Measurements from ENCODE around the gene RGS9BP.
"Not testable (repeated sequence)": the region's sequence is repeated elsewhere in the genome, so short reads cannot be mapped to it uniquely, and the experiment has no call there.

The RGS9BP gene

DNA sequence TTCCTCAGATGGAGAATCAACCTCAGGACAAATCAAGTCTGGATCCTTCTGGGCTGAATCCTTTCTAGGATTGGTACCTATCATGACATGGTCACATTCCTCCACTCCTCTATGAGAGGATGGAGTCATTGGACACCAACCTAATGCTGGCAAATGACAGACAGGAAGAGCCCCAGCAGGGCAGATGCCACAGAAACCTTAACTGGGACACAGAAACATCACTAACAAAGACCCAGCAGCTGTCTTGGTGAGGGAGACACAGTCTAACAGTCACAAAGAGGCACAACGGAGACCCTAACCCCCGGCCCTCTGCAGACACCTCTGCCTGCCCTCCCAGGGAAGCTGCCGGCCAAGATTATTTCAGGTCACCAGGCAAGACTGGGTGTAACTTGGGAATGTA is 2.8 kb upstream of the RGS9BP start:
- no peak for DNase-seq

DNA sequence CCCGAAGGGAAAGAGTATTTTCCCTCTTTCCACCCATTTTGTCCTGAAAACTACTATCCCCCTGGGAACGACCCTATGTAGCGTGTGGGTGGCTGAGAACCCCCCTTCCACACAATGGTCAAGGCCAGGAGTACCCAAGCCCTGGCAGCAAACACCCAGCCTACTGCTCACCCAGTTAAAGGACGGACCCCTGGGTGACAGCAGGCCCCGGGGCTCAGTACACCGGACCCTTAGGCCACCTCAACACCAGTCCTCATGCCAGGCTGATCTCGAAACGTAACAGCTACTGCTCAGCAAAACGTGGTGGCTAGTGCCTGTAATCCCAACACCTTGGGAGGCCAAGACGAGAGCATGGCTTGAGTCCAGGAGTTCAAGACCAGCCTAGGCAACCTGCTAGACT is 2.1 kb upstream of the RGS9BP start:
- no peak for DNase-seq

DNA sequence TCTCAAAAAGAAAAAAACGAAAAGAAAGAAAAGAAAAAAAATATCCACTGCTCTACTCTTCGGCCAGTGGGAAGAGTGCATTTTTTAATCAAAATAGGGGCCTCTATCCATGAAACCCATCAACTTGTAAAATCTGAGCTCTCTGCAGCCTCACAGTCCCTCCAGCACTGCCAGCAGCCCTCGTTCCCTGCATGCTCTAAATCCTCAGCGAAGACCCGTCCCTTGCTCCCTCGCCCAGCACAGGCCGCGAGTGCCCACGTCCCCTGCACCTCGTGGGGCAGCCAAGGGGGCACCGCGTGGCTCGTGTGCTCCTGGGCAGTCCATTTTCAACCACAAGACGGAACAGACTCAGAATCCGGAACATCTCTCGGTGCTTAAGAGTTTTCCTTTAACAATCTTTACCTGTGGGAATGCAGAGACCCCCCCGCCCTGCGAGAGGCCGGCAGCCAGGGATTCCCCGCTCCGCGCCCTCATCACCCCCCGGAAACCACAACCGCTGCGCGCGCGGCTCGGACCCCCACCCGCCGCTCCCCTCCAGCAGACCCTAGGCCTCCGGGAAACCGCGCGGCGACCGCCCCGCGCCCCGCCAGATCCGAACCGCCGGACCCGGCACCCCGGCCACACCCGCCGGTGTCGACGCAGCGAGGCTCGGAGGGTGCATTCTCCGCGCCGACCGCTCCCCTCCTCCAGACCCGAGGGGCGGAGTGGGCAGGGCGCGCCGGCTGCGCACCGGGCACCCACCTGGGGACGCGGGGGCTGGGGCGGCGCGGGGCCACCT is 1.3 kb upstream of the RGS9BP start:
- DNase-seq: no peak

DNA sequence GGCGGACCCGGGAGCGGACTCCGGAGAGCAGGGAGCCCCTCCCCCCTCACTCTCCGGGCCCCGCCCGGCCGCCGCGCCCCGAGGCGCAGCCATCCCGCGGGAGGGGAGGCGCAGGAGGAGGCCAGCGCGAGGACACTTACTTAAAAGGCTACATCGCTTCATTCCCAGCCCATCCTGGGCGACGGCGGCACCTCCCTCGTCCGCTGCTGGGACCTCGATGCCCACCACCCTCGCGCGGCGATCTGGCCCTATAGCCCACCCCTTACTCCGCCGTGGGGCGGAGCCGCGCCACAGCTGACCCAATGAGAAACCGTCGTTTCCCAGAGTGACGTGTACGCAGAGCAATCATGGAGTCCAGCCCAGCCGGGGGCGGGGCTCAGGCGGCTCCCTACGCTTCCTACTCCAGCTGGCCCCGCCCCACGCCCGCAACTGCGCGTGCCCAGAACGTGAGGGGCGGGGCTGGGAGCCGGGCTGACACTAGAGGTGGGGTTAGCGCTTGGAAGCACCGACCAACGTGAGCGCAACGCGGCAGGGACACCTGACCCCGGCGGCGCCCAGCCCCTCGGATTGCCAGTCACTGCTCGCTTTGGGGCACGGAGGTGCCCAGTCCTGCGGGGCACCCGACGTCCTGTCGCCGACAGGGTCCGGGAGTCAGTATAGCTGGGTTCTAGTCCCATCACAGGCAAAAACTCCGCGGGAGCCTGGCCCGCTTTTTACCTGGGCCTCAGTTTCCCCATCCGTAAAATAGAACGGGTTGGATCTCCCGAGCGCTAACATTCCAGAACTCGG is 523 bp upstream of the RGS9BP start, which contains the start of gene ANKRD27:
Gene ANKRD27, minus strand, starts transcription at position 250 of the 789 bp plus-strand sequence. CDS start 16,165 bp downstream, outside the sequence.
- DNase-seq: peak; percentile 99

DNA sequence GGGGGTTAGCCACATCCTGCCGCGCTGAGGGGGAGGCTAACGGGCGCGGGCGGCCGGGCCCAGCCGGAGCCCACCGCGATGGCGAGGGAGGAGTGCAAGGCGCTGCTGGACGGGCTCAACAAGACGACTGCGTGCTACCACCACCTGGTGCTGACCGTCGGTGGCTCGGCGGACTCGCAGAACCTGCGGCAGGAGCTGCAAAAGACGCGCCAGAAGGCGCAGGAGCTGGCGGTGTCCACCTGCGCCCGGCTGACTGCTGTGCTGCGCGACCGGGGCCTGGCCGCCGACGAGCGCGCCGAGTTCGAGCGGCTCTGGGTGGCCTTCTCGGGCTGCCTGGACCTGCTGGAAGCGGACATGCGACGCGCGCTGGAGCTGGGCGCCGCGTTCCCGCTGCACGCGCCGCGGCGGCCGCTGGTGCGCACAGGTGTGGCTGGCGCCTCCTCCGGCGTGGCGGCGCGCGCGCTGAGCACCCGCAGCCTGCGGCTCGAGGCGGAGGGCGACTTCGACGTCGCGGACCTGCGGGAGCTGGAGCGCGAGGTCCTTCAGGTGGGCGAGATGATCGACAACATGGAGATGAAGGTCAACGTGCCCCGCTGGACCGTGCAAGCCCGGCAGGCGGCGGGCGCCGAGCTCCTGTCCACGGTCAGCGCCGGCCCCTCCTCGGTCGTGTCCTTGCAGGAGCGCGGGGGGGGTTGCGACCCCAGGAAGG is 692 bp downstream of the RGS9BP start:
- peak; percentile 30 for DNase-seq

DNA sequence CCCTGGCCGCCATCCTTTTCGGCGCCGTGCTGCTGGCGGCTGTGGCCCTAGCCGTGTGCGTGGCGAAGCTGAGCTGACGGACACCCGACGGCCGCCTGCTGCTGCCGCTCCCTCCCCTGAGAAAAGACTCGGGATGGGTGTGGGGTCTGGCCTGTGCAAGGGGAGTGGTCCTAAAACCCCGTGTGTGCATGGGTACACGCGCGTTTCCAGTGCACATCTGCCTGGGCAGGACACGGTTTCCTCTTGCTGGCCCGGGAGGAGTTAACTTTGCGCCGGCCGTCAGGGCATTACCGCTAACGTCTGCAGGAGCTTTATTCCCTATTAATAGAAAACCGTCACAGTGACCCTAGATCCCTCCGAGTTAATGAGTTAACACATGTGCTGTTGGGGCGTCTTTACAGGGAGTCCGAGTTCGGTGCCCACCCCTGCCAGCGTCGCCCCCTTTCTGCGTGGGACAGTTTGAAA is 1.3 kb downstream of the RGS9BP start:
- no peak for DNase-seq

DNA sequence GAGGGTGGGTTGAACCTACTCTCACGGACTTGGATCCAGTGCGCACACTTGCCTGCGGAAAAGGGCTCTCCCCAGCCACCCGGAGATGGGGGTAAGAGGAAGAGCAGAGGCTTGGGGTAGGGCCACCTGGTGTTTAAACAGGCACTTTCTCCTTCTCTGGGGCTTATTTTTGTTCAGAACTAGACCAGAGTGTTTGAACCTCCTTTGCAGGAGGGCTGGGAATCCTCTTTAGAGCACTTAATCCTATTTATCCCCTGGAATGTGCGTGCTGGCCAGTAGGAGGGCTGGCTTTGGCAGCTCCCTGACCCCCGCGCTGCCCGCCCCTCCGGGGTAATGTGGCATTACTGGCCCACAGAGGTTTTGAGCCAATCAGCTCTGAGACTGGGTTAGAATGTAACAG is 2.0 kb downstream of the RGS9BP start:
- DNase-seq: no peak

DNA sequence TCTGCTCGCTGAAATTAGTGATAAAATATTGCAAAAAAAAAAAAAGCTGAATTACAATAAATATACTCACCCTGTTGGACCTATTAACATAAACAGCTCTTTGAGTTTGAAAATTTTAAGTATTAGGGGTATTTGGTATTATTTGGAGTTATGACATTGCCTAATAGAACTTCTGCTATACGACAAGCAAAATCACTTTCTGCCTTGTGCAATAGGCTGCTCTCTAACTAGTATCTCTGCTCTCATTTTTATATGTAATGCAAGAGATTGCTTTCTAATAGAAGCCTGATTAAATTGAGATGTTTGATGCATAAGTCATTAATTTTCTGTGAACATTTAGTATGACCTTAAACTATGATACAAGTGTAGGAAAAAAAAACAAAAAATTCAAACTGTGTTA is 5.3 kb downstream of the RGS9BP start:
- DNase-seq: no peak

DNA sequence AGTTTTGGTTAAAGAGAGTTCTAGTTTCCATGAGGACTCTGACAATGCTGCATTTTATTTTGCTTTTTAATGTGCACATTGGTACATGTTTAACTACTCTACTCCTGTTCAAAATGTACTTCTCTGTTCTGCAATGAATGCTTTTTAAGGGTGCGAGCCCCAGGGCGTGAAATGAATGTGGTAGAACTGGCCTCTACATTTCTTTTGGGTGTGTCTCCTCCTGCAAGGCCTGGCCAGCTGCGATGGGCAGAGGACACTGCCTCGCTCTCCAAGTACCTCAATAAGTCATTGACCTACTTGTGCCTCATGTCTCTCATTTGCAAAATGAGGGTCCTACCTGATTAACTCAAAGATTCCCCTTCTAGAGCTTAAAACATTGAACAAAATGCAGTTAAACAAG is 6.7 kb downstream of the RGS9BP start:
- no peak for DNase-seq

DNA sequence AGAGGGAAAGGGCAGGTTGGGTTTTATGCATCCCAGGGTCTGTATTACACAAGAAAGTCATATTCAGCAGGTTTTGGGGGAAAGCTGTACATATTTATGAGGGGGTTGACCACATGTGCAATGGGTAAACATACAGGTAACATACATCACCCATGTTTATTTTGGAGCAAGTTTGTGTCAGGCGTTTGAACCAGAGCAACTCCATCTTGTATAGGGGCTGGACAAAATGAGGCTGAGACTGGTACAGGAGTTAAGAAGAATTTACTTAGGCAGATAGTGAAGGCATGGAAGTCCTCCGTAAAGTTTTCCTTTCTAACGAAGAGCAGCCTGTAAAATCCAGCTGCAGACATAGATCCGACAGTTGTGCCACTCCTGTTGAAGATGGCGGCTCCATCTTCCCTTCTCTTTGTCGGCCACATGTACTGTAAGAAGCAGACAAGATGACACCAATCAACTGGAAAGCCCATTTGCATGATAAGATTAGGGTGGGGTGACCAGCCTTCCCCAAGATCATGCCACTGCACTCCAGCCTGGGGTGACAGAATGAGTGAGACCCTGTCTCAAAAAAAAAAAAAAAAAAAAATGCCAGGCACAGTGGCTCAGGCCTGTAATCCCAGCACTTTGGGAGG is 11.3 kb downstream of the RGS9BP start:
- no peak for DNase-seq

DNA sequence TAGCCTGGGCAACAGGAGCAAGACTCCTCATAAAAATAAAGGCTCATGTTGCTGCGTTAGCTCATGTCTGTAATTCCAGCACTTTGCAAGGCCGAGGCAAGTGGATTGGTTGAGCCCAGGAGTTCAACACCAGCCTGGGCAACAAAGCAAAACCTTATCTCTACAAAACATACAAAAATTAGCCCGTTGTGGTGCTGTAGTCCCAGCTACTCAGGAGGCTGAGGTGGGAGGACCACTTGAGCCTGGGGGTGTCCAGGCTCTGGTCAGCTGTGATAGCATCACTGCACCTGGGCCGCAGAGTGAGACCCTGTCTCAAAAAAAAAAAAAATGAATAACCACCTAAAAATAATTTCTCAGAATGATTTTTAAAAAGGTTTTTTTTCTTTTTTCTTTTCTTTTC is 12.0 kb downstream of the RGS9BP start:
- no peak for DNase-seq

DNA sequence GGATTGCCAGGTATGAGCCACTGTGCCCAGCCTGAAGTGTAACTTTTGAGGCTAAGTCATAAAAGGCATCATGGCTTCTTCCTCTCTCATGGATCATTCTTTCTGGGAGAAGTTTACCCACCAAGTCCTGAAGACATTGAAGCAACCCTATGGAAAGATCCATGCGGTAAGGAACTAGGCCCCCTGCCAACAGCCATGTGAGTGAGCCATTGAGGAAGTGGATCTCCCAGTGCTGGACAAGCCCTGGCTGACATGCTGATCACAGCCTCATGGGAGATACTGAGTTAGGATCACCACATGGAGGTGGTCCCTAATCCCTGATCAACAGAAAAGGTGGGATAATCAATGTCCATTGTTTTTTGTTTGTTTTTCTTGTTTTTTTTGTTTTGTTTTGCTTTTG is 12.7 kb downstream of the RGS9BP start:
- DNase-seq: no peak

DNA sequence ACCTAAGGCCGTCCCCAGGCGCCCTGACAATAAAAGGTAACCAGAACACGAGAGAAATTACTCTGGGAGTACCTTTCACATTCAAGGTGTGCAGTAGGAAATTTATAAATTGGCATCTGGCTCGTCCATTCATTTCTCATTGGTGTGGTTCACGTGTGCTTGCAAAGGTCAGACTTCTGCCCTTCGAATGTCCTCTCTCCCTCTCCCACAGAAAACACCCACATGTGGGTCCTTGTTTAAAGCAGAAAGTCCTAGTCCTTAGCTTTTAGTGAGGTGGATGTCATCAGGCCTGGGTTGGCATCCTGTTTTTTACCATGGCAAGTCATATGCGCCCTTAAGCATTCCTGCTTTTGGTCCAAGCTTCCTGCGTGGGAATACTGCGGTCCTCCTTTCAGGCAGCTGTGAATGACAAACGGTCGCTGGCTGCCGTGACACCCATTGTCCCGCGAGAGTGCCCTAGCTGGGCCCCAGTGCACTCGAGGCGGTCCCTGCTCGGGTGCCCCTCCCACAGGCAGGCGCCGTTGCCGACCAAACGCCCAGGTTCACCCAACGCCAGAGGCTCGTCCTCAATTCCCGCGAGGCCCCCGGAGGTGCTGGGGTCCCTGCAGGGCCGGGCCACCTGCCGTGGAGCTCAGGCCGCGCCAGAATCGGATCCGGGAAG is 15.8 kb downstream of the RGS9BP start, which contains the start of gene NUDT19:
Gene NUDT19, plus strand, starts transcription at position 531 of the 661 bp plus-strand sequence. CDS start 140 bp downstream, outside the sequence.
- no peak for DNase-seq

DNA sequence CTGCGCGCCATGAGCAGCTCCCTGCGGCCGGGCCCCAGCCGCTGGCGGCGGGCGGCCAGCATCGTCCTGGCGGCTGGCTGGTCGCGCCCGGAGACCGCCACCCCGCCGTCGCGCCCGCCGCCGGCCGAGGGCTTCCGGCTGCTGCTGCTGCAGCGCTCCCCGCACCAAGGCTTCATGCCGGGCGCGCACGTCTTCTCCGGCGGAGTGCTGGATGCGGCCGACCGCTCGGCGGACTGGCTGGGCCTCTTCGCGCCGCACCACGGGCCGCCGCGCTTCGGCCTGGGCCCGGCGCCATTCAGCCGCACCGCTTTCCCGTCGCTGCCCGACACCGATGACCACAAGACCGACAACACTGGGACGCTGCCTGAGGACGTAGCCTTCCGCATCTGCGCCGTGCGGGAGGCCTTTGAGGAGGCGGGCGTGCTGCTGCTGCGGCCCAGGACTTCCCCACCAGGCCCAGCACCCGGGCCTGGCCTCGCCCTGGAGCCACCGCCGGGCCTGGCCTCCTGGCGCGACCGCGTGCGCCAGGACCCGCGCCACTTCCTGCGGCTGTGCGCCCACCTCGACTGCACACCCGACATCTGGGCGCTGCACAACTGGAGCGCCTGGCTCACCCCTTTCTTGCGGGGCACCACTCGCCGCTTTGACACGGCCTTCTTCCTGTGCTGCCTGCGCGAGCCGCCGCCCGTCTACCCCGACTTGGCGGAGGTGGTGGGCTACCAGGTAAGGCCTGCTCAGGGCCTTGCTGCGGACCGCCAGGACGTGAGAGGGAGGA is 16.5 kb downstream of the RGS9BP start:
- no peak for DNase-seq

DNA sequence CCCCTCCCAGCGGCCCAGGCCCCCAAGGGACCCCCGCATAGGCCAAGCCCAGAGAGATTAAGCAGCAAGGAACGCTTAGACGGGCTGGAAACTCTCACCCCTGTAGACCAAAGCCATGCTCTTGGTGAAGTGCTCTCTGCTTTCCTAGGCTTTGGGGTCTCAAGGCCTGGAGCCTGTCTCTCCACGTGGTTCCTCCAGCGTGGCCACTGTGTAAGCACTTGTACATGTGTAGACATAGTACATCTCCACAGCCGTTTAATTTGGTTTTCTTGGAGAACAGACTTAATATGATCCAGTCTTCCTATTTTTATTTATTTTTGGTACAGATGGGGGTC is 17.0 kb downstream of the RGS9BP start:
- no peak for DNase-seq

DNA sequence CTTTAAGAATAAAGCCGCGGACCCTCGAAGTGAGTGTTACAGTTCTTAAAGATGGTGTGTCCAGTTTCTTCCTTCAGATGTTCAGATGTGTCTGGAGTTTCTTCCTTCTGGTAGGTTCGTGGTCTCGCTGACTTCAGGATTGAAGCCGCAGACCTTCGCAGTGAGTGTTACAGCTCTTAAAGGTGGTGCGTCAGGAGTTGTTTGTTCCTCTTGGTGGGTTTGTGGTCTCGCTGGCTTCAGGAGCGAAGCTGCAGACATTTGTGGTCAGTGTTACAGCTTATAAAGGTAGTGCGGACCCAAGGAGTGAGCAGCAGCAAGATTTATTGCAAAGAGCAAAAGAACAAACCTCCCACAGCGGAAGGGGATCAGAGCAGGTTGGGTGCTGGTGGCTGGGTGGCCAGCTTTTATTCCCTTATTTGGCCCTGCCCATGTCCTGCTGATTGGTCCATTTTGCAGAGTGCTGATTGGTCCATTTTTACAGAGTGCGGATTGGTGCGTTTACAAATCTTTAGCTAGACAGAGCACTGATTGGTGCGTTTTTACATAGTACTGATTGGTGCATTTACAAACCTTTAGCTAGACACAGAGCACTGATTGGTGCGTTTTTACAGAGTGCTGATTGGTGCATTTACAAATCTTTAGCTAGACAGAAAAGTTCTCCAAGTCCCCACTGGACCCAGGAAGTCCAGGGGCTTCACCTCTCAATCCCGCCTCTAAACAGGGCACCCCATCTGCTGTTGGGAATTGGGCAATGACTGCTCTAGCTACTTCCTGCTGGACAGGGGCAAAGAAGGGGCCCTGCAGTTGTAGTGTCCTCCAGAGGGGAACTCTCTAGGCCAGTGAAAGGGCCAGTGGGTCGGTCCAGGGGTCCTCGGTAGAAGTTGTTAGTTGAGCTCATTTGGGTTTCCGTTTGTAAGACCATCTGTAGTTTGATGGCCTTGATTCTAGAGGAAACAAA is 17.8 kb downstream of the RGS9BP start:
- not testable (repeated sequence) for DNase-seq

DNA sequence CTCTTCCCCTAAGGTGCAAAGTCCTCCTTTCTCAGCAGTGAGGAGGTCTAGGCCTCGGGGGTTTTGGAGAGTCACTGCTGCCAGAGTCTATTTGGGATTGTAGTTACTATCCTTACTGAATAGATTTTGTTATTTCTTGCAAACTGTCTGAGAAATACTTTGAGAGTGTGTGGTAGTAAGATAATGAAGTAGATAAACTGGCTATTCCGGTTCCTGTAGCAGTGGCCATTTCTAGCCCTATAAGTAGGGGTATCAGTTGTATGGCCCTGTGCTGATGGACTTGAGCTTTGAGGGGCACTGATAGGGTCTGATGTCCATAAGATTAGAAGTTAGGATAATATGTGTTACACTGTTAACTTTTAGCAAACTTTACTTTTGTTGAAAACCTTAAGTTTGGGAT is 18.7 kb downstream of the RGS9BP start:
- DNase-seq: not testable (repeated sequence)

DNA sequence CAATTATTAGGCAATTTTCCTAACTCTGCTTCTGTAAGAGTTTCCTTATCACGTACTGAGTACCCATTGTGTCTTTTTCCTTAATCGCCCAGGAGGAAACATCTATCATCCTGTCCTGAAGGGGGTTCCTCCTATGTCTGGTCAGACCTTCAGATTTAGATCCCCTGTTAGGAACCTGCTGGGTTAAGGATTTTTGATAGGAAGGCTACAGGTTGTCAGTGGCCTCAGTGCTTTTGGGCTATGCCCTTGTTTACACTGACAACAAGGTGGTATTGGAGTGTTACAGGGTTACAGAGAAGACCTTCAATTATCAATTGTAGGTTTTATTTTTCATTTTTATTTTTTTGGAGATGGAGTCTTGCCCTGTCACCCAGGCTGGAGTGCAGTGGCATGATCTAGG is 19.2 kb downstream of the RGS9BP start:
- not testable (repeated sequence) for DNase-seq

DNA sequence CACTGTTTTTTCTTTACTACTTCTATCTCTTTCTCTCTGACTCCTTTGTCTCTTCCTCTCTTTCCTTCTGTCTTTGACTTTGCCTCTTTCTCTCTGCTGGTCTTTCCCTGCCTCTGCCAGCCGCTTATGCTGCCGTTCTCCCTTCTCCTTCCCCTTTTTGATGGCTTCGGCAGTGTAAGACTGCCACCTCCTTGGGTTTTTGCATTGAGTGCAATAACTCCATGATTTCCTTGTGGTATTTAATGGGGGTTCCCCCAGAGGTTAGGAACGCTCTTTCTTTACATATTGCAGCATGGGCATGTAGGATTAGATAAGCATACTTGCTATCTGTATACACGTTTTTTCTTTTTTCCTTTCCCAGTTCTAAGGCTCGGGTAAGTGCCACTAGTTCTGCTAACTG is 19.9 kb downstream of the RGS9BP start:
- not testable (repeated sequence) for DNase-seq

DNA sequence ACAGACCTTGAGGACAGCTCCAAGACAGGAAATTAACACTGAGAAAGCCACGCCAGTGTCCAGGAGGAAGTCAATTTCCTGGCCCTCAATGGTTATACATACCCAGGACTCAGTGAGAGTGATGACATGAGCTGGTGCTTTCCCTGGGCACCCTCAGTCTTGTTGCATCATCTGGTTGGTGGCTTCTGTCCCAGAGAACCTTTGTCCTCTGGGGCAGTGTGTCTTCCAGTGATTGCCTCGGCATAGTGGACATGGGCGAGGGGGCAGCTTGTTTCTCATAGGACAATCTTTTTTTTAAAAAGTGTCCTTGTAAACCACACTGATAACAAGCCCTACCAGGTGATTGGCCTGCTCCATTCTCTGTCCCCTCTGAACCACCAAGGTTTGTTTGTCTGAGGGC is 21.1 kb downstream of the RGS9BP start:
- DNase-seq: not testable (repeated sequence)

Data from NCI-H748 treated with DMSO at 0.1 percent for 48 hours (cell line).